ENCODE data around the gene MRC2.
A peak's percentile ranks its signal among the peaks of the same experiment; 100 is the strongest.

The MRC2 gene

DNA sequence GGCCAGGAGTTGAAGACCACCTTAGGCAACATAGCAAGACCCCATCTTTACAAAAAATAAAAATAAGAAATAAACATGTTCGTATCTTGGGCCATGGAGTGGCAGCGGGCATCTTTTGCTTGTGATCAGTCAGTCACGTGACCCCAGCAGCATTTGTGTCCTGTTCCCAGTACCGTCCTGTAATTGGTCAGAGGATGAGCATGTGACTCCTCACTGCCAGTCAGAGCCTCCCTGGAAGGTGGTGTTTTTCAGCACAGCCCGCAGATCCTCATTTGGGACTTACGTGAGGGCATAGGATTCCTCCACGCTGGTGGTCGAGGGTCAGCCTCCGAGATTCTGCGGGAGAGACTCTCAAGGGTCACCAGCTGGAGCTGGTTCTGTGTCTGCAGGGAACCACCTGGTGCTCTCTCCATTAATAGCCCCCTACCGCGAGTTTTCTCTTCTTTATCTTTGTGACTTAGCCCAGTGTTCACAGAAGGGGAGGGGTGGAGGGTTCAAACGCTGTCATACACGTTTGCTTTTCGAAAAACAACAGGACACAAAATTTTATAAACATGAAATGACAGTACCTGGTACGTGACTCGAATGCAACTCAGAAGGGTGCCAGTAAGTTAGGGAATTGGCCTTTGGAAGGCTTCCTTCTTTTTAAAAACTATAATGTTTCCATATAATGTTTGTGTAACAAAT lies 17.2 kb downstream of the MRC2 start:
- no peak for FAIRE-seq
- TF ChIP-seq POLR2A (IDR thresholded peaks at IDR 0.05; ENCODE audit: low read depth, low read length) (no peak), TAF1 (IDR thresholded peaks at IDR 0.05; ENCODE audit: borderline replicate concordance, low read depth, low read length) (no peak), POLR2AphosphoS5 (IDR thresholded peaks at IDR 0.05; ENCODE audit: low read depth, low read length) (no peak)
- DNase-seq (ENCODE audit: insufficient read length): no peak

DNA sequence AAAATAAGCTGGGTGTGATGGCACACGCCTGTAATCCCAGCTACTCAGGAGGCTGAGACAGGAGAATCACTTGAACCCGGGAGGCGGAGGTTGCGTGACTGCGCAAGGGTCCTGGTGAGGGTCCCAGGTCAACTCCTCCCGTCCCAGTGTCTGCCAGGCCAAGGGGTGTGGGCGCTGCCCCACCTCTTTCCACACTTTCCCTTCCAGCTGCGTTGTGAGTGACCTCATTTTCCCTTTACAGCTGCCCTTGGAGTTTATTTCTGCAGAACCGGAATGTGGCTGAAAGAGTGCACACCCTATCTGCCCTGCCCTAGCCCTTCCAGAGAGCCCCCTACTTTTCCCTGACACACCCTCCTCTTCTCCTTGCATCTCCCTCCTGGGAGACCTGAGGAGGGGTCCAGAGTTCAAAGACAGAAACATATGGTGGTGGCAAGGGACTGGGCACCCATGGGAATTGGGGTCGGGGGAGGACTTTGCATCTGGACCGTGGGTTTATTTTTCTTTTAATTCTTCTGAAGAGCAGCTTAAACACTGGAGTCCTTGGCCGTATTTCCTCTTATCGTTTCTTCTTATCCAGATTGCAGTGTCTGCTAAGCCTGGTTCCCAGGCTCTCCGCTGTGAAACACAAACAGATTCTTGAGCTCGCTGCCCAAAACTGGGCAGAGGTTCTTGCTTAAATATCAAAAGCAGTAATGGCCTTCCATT lies 20.9 kb downstream of the MRC2 start:
- no peak for TF ChIP-seq TAF1 (IDR thresholded peaks at IDR 0.05; ENCODE audit: borderline replicate concordance, low read depth, low read length)
- no peak for TF ChIP-seq POLR2AphosphoS5 (IDR thresholded peaks at IDR 0.05; ENCODE audit: low read depth, low read length)
- TF ChIP-seq POLR2A (IDR thresholded peaks at IDR 0.05; ENCODE audit: low read depth, low read length): no peak
- DNase-seq (ENCODE audit: insufficient read length): no peak
- FAIRE-seq: no peak

DNA sequence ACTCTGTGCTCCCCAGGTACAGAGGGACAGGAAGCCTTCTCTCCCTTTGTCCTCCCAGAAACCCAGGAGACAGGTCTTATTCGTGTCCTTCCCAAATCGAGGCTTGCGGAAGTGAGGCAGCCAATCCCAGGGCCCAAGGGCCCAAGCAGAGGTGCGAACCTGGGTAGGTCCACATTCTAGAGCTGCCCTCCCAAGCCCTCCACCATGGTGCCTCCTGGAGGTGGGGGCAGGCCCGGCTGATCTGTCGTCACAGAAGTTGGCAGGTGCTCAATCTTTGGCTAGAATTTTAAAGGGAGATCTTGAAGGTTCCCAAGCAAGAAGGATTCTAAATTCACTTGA lies 21.5 kb downstream of the MRC2 start:
- FAIRE-seq (no peak), DNase-seq (ENCODE audit: insufficient read length) (no peak)
- TF ChIP-seq POLR2A (IDR thresholded peaks at IDR 0.05; ENCODE audit: low read depth, low read length) (no peak), TAF1 (IDR thresholded peaks at IDR 0.05; ENCODE audit: borderline replicate concordance, low read depth, low read length) (no peak)

DNA sequence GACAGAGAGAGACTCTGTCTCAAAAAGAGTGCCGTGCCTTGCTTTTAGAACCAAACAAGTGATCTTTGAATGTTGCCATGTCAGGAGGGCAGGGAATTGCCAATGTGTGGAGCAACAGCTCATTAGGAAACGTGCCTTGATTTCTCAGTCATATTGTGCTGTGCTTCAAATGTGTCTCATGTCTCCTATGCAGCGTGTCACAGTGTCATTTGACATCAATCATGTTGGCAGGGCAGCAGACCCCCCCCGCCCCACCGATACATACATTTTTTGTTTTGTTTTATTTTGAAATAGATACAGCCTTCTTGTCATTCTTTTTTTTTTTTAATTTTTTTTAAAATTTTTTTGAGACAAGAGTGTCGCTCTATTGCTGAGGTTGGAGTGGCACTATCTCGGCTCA lies 22.1 kb downstream of the MRC2 start:
- DNase-seq (ENCODE audit: insufficient read length): no peak
- no peak for FAIRE-seq
- TF ChIP-seq POLR2A (IDR thresholded peaks at IDR 0.05; ENCODE audit: low read depth, low read length): no peak
- no peak for TF ChIP-seq TAF1 (IDR thresholded peaks at IDR 0.05; ENCODE audit: borderline replicate concordance, low read depth, low read length)
- no peak for TF ChIP-seq POLR2AphosphoS5 (IDR thresholded peaks at IDR 0.05; ENCODE audit: low read depth, low read length)

DNA sequence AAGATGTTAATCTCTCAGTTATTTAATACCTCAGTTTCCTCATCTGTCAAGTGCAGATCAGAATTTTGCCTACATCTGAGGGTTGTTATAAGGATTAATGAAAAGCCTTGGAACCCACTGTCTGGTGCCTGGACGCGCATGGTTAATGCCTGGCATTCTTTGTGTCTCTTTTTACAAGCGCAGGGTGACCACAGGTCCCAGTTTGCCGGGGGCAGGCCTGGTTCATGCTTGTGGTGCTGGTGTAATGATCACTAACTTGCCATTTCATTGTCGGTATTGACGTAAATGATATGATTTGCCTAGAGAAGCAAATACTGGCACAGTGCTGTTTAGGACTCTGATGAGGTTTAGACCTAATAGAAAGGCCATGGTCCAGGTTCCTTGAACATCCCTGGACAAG lies 23.1 kb downstream of the MRC2 start:
- no peak for TF ChIP-seq POLR2A (IDR thresholded peaks at IDR 0.05; ENCODE audit: low read depth, low read length)
- TF ChIP-seq TAF1 (IDR thresholded peaks at IDR 0.05; ENCODE audit: borderline replicate concordance, low read depth, low read length): no peak
- FAIRE-seq: no peak
- DNase-seq (ENCODE audit: insufficient read length): no peak

DNA sequence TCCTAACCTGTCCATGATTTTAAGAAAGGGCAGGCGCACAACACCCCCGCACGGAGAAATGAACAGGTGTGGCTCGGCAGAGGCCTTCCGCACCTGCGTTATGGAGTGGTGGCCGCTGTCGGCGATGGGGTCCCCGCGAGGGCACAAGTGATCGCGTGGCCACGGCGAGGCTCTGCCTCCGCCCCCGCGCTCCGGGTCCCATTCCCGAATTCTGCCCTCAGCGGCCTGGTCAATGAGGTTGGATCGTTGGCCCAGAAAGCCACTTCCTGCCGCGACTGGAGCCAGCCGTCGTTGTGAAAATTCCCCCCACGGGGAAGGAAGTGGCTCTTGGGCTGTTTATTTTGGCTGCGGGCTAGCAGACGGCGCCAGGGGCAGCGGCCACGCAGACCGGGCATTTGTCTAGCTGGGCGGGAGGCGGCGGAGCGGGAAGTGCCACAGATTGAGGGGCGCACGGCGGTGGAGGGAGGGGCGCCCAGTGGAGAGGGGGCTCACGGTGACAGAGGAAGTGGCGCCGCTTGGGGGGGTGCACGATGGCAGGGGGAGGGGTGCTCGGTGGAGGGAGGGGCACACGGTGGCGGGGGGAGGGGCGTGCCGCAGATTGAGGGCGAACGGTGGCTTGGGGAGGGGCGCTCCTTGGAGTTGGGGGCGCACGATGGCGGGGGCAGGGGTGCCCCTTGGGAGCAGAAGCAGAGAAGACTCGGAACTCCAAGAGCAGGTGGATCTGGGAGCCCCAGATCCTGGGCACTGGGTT lies 25.0 kb downstream of the MRC2 start:
- no peak for DNase-seq (ENCODE audit: insufficient read length)
- TF ChIP-seq POLR2A (IDR thresholded peaks at IDR 0.05; ENCODE audit: low read depth, low read length) (0 out of 2 replicates have a peak, but pooled peaks have one; percentile 9), TAF1 (IDR thresholded peaks at IDR 0.05; ENCODE audit: borderline replicate concordance, low read depth, low read length) (0 out of 2 replicates have a peak, but pooled peaks have one; percentile 33), POLR2AphosphoS5 (IDR thresholded peaks at IDR 0.05; ENCODE audit: low read depth, low read length) (no peak)

DNA sequence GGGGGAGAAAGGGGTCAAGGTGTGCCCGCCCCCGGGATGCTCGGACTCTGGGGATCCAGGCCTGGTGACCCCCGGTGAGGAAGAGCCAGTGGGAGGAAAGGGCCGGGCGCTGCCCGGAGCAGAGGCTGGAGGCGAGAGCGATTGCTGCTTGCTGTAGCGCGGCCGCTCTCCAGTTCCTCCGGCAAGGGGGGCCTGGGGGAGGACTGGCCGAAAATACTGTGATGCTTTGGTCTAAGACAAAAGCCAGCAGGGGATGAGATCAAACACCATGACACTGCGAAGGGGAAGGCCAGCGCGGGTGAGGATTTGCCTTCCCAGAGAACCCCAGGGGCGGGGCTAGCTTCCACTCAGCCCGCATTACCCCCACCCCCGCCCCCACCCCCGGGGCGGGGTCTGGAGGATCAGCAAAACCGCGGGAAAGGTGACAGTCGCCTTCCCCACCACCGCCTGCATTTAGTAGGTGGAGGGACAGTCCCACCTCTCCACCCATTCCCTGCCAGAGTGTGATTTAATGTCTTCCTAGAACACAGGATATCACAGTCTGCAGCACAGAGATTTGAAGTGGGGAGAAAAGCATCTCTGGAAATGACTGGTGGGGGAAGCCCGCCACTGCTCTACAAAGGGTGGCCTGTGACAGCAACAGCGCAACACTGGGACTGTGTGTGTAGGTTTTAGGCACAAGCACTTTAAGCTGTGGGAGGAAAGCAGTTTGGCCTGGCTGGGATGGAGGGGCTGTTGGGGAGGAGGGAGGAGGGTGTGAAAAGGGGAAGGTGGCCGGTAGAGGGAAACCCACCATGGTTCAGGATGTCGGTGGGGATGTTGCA lies 25.7 kb downstream of the MRC2 start:
- DNase-seq (ENCODE audit: insufficient read length) (peak; percentile 69), FAIRE-seq (peak; percentile 98)
- TF ChIP-seq TAF1 (IDR thresholded peaks at IDR 0.05; ENCODE audit: borderline replicate concordance, low read depth, low read length) (no peak), POLR2A (IDR thresholded peaks at IDR 0.05; ENCODE audit: low read depth, low read length) (0 out of 2 replicates have a peak, but pooled peaks have one; percentile 19)

More for the DNA sequence above, 25.0 kb downstream of the MRC2 start:
- peak; percentile 57 for FAIRE-seq

DNA sequence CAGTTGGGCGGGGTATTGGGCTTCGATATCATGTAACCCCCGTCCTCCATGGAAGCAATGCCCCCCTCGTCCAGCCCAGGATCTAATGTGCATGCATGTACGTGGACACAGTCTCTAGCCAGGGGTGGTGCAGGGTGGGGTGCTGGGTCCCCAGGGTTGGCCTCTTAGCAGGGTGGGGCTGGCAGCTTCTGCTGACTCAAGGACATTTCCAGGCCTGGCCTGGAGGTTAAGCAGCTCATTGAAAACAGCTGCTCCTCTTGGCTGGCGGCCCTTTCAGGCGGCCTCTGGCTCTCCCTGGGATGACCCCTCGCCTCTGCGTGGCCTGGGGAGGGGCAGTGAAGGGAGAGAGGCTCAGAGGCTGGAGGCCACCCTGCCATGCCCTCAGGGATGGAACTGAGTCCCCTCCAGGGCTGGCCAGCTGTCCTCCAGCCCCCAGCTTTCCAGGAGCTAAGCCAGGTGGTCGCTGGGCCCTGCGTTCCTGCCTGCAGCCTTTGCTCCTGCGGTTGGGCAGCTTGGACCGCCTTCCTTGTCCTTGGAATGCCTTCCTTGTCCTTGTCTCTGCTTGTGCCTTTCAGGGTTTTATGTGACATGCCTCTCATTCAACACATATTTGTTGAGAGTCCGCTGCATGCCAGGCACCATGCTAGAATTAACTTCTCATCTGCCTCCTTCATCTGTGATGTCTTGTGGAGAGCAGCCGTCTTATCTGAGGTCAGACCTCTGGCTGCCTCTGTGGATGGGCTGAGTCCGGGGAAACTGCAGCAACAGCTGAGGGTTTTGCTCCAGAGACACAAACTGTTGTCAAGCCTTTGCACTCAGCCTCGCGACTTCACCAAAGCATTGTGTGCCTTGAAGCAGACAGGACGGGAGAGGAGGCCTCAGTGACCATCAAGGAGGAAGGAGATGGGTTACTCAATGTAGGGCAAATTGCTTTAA lies 26.6 kb downstream of the MRC2 start:
- no peak for FAIRE-seq
- no peak for DNase-seq (ENCODE audit: insufficient read length)
- no peak for TF ChIP-seq POLR2AphosphoS5 (IDR thresholded peaks at IDR 0.05; ENCODE audit: low read depth, low read length)
- TF ChIP-seq TAF1 (IDR thresholded peaks at IDR 0.05; ENCODE audit: borderline replicate concordance, low read depth, low read length): no peak
- TF ChIP-seq POLR2A (IDR thresholded peaks at IDR 0.05; ENCODE audit: low read depth, low read length): no peak

DNA sequence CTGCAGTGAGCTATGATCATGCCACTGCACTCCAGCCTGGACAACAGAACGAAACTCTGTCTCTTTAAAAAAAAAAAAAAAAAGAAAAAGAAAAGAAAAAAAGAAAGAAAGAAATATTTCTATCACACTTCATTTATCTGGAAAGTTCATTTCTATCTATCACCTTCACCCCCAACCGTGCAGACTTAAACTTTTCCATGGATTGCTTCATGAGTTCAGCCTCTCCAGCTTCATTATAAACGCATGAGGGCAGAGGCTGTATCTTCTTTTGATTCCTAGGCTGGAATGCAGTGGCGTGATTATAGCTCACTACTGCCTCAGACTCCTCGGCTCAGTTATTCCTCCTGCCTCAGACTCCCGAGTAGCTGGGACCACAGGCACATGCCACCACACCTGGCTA lies 28.2 kb downstream of the MRC2 start:
- DNase-seq (ENCODE audit: insufficient read length) (no peak), FAIRE-seq (no peak)
- TF ChIP-seq POLR2AphosphoS5 (IDR thresholded peaks at IDR 0.05; ENCODE audit: low read depth, low read length) (no peak), POLR2A (IDR thresholded peaks at IDR 0.05; ENCODE audit: low read depth, low read length) (no peak), TAF1 (IDR thresholded peaks at IDR 0.05; ENCODE audit: borderline replicate concordance, low read depth, low read length) (no peak)

DNA sequence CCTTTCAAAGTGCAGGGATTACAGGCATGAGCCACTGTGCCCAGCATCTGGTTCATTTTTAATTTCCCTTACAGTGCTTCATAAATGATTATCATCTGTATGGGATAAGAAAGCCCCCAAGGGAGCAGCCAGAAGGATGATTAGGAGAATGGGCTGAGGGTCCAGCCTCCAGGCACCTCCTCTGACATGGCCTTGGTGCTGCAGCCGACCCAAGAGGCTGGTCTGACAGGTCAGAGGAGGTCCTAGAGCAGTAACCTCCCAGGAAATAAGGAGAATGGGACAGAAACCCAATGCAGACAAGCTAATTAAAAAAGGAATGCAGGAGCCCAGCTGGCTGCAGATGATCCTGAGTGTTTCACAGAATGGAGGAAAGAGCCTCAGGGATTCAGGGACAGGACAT lies 29.0 kb downstream of the MRC2 start:
- FAIRE-seq (no peak), DNase-seq (ENCODE audit: insufficient read length) (no peak)
- TF ChIP-seq POLR2AphosphoS5 (IDR thresholded peaks at IDR 0.05; ENCODE audit: low read depth, low read length) (no peak), POLR2A (IDR thresholded peaks at IDR 0.05; ENCODE audit: low read depth, low read length) (no peak), TAF1 (IDR thresholded peaks at IDR 0.05; ENCODE audit: borderline replicate concordance, low read depth, low read length) (no peak)
